AG04449 (cell line): ENCODE results near the gene KIF5C.

ENCODE experiments used
- CTCF ChIA-PET: fragments of 350-600 bp; formaldehyde crosslinking; extraction: SDS; loops from one replicate; lab custom pipeline; 2021; ENCODE audit warnings: antibody characterized with exemption; lab: Yijun Ruan, JAX
- POLR2A ChIA-PET: fragments of 400-600, 350-600 bp; formaldehyde crosslinking; extraction: SDS; loops from one replicate; lab custom pipeline; 2020; ENCODE audit warnings: antibody characterized with exemption, inconsistent platforms; lab: Yijun Ruan, JAX
- DNase-seq: peaks from one replicate; pipeline ENCODE4 v3.0.0-alpha.2; 2010; ENCODE audit warnings: low read depth, low spot score
- H3K4me3 ChIP-seq: 2 replicates; pipeline ENCODE4 v1.5.1; 2011; ENCODE audit warnings: low read depth, mild to moderate bottlenecking, control low read depth, low read length
- CTCF ChIP-seq: IDR thresholded peaks from one replicate; pipeline ENCODE4 v1.5.1; 2011; ENCODE audit warnings: mild to moderate bottlenecking, moderate library complexity, low read length, control low read depth, inconsistent platforms; ENCODE audit not compliant: insufficient read depth; ENCODE audit errors: missing control alignments

KIF5C gene

GRCh38 chr2:149020432-149020851 is 145.4 kb downstream of the KIF5C start:
- TF ChIP-seq CTCF = no peak
- DNase-seq = no peak
- POLR2A ChIA-PET = no interaction called here
- no peak overlapping the region for H3K4me3 ChIP-seq
- CTCF ChIA-PET = interaction anchor here (0.7 to 8.9 kb wide), 3 partner anchors 17 to 553 kb away, joined by 3 to 180 read pairs (median 4); no protein-coding TSS in a partner anchor

- ChIA-PET POLR2A (no interaction called here), CTCF (interaction anchor here (0.7 to 8.9 kb wide), 2 partner anchors 174 to 541 kb away, joined by 3 to 180 read pairs; no protein-coding TSS in a partner anchor)
- no peak for TF ChIP-seq CTCF
- DNase-seq = no peak
- H3K4me3 ChIP-seq = no peak overlapping the region
These were observed 146.3 kb downstream of the KIF5C start for GRCh38 chr2:149021271-149021719.

- ChIA-PET POLR2A (no interaction called here), CTCF (interaction anchor here (0.6 to 8.9 kb wide), 4 partner anchors 10 to 540 kb away, joined by 3 to 180 read pairs (median 3); no protein-coding TSS in a partner anchor)
- DNase-seq = no peak
- TF ChIP-seq CTCF = no peak
- no peak overlapping the region for H3K4me3 ChIP-seq
These were observed 146.7 kb downstream of the KIF5C start for GRCh38 chr2:149021761-149022160.

- no peak for DNase-seq
- ChIA-PET CTCF (interaction anchor here (1.3 to 1.4 kb wide), 2 partner anchors 8 to 18 kb away, joined by 3 read pairs; no protein-coding TSS in a partner anchor), POLR2A (no interaction called here)
- TF ChIP-seq CTCF = no peak
- no peak overlapping the region for H3K4me3 ChIP-seq
These were observed 148.1 kb downstream of the KIF5C start for GRCh38 chr2:149023091-149023490.

GRCh38 chr2:149027590-149028250 is 152.7 kb downstream of the KIF5C start:
- H3K4me3 ChIP-seq = no peak overlapping the region
- POLR2A ChIA-PET = no interaction called here
- CTCF ChIA-PET = interaction anchor here (1.0 to 8.7 kb wide), 4 partner anchors 11 to 535 kb away, joined by 3 to 67 read pairs (median 6); partner anchors contain the start of gene LYPD6B
- DNase-seq = no peak
- TF ChIP-seq CTCF = no peak

GRCh38 chr2:149028377-149028776 is 153.3 kb downstream of the KIF5C start:
- no peak for TF ChIP-seq CTCF
- CTCF ChIA-PET = interaction anchor here (1.0 to 8.7 kb wide), 4 partner anchors 10 to 534 kb away, joined by 3 to 67 read pairs (median 6); partner anchors contain the start of gene LYPD6B
- no peak overlapping the region for H3K4me3 ChIP-seq
- DNase-seq = no peak
- POLR2A ChIA-PET = no interaction called here
